GM21825 (cell line): ENCODE data around the gene PGAP3.

Experiments
- ATAC-seq: cut with Tn5 transposase; IDR thresholded peaks from one replicate; pipeline ENCODE4 v1.9.1; 2021; ENCODE audit warnings: mild to moderate bottlenecking, moderate library complexity; ENCODE audit not compliant: unreplicated experiment

Gene PGAP3

GRCh38 chr17:39639566-39640458 lies 48.0 kb downstream of the PGAP3 start:
- no peak for ATAC-seq

- ATAC-seq, result no peak
Observed at GRCh38 chr17:39639043-39639442, 48.8 kb downstream of the PGAP3 start.

DNA sequence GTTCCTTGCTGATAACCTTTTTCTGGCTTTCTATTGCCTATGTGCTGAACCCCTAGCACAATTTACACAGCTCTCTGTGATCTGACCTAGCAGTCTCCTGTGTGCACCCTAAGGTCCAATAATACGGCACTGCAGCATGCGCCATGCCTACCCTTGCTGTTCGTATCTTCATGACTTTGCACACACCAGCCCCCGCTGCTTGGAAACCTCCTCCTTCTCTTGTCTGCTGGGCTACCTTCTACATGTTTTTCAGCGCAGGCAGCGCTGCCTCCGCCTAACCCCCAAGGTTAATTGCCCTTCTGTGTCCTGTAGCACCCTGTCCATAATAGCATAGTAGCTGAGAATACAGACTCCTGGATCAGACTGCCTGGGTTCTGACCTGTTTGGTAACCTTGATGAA lies 49.5 kb downstream of the PGAP3 start:
- no peak for ATAC-seq

DNA sequence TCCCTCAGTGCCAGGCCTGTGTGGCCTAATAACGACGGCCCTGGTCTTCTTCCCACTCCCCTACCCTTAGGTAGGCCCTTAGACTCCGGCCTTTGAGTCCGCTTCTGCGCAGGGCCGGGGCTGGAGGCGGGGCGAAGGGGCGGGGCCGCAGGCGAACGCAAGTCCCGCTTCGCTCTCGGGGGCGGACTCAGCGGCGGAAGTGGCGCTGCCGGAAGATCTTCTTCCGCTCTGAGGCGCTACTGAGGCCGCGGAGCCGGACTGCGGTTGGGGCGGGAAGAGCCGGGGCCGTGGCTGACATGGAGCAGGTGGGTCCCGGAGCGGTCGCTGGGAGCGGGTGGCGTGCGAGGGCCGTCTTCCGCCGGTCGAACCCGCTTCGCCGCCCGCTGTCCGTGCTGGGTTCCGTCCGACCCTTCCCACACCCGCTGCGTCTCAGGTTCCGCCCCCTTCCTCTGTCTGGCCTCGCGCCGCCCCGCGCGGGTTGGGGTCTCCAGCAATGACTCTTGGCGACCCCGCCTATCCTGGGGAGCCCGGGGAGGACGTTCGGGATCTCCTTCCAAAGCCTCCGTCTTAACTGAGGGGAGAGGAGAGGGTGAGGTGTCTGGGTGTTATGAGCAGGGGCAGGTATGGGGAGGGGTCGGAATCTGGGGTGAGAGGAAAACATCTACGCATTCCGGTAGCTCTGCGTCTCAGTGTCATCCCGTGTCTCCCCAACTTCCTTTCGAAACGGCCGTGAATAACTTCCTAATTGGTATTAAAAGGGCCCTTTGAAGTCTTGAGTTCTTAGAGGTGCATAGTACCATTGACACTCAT lies 50.7 kb downstream of the PGAP3 start, which contains the start of gene STARD3:
STARD3 (plus strand) TSS at position 218 of the 810 bp plus-strand sequence. CDS start 16,388 bp downstream, outside the sequence.
- peak; percentile 74 for ATAC-seq

GRCh38 chr17:39636587-39636926 lies 51.3 kb downstream of the PGAP3 start:
- ATAC-seq, result no peak

- no peak for ATAC-seq
Observed at GRCh38 chr17:39635614-39636176, 52.2 kb downstream of the PGAP3 start.

DNA sequence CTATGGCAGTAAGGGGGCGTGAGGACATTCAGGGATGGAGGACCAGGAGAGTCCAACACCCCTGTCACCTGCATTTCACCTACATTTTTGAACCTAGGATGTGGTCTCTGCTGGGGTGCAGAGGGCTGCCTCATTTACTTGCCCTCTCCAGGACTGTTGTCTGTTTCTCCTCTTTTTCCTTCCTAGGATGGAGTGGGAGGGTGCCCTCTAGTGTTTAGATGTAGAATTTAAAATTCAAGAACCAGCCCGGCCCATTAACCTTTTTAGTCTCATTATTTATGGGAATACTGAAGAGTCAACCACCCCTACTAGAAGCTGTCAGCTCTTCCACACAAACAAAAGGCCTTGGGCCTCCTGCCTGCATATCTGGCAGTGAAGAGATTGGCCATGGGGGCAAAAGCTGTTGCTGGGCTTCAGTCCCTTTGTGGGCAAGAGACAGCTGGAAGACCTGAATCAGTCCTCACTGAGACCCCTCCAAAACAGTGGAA lies 53.4 kb downstream of the PGAP3 start:
- no peak for ATAC-seq

DNA sequence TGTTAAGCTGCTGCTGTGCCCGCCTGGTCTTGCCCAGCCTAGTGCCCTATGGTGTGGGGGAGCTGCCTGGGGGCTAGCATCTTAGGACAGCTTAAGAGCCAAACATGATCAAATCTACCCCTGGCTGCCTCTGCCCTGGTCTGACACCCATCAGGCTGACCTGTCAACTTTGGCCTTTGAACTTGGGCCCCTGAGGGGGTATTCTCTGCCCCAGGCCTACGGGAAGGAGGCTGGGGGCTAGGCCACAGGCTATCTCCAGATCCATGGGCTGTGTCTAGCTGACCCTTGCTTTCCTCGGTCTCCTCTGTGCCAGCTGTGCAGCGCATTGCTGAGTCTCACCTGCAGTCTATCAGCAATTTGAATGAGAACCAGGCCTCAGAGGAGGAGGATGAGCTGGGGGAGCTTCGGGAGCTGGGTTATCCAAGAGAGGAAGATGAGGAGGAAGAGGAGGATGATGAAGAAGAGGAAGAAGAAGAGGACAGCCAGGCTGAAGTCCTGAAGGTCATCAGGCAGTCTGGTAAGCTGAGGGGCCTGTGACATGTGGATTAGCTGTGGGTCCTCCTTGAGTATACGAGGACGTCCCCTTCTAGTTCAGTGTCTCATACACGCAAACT lies 54.2 kb downstream of the PGAP3 start:
- ATAC-seq, result no peak

DNA sequence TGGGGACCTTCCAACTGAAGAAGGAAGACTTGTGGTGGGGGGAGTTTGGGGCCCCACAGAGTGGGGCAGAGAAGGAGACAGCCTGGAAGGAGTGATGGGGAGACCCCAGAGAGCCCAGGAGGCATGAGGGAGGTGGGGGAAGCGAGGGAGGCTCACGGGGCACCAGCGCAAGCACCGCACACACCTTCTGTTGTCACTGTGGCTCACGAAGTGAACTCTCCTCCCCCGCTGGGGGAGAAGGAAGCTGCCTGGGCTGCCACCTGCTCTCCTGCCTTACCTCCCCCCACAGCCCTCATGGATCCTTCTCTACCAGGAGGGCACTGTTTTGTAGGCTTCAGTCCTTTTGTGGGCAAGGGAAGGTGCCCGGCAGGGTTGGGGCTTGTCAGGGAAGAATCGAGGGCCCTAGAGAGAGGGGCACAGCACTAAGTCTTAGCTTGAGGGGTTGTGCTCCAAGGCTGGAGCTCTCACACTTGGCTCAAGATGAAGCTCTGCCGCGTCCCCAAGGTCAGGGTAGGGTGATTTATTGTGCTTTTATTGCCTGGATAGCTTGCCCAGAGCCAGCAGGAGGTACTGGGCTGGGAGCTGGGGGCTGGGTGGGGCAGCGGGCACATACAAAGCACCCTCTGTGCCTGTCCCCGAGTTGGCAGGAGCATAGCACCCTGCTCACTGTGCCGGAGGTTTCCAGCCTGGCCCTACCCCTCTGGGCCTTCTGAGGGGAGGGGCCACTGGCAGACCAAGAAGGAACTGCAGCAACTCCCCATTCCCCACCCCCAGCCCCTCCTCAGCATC lies 55.5 kb downstream of the PGAP3 start:
- no peak for ATAC-seq

DNA sequence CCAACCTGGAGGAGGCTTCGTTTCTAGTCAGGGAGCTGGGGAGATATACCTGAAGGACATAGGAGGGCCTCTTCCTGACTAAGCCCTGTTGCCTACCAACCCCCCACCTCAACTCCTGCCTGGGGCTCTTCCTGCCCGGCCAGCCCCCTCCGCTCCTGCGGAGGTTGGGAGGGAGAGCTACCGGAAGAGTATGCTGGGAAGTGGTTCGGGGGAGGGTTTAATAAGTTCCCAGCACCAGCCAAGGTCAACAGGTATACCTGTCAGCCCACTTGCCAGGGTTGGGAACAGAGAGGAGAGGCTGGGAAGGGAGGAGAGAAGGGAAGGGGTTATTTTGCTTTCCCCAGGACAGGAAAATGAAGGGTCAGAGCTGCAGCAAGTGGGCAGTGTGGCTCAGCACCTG lies 56.5 kb downstream of the PGAP3 start:
- no peak for ATAC-seq

DNA sequence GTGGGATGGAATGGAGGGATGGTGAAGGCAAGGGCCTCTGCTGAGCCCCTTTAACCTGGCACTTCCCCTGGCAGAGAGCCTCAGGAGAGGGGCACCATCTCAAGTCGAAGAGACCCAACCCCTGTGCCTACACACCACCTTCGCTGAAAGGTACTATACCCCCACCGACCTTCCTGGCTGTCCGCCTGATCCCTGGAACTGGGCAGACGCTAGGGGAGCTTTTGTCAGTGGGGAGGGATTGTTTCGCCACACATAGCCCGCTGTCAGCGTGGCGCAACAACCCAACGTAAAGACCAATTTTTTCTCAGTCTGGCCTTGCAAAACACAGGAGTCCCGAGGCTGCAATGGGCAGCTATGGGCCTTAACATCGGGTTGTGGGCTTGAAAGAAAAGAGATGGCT lies 58.0 kb downstream of the PGAP3 start:
- no peak for ATAC-seq

DNA sequence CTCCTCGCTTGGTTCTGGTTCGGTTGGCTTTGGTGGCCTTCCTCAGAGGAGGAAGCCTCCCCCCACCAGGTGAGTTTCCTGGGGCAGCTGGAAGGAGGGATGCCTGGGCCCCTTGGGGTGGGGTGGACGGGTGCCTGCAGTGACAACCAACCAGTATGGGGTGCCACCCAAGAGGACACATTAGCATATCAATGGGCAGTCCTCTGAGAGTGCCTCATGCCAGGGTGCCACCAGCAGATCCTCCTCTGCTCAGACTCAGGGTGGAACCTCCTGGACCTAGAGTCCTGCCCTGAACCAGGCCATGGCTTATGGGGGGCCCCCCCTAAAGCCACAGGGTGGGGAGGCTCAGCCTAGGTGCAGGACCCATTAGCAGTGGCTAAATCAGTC lies 58.4 kb downstream of the PGAP3 start:
- ATAC-seq, result no peak

- ATAC-seq, result no peak
Observed at GRCh38 chr17:39628655-39629493, 59.0 kb downstream of the PGAP3 start.

GRCh38 chr17:39627712-39628516 lies 59.9 kb downstream of the PGAP3 start:
- ATAC-seq, result no peak

DNA sequence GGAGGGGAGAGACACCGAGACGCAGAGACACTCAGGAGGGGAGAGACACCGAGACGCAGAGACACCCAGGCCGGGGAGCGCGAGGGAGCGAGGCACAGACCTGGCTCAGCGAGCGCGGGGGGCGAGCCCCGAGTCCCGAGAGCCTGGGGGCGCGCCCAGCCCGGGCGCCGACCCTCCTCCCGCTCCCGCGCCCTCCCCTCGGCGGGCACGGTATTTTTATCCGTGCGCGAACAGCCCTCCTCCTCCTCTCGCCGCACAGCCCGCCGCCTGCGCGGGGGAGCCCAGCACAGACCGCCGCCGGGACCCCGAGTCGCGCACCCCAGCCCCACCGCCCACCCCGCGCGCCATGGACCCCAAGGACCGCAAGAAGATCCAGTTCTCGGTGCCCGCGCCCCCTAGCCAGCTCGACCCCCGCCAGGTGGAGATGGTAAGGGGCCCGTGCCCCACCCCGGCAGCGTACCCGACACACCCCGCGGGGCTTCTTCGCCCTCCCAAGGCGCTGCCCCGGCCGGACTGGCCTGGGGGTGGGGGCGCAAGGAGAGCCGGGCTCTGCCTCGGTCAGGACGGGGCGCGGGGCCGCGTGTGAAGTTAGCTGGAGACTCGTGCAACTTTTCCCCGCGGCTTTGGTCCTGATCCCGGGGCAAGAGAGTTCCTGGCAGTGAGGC lies 60.7 kb downstream of the PGAP3 start:
- ATAC-seq, result no peak

GRCh38 chr17:39626171-39627046 lies 61.4 kb downstream of the PGAP3 start, which contains the start of gene PPP1R1B:
Gene PPP1R1B, plus strand, starts transcription at chr17:39626952. Its CDS starts 441 bp downstream, at chr17:39627393.
- ATAC-seq, result no peak

GRCh38 chr17:39625198-39625785 lies 62.6 kb downstream of the PGAP3 start:
- no peak for ATAC-seq
